H54 (cell line): ENCODE data around the gene HMGN1.

Experiments used
- DNase-seq: peaks from one replicate; pipeline ENCODE4 v3.0.0; 2011; ENCODE audit warnings: low spot score, mixed read lengths; ENCODE audit not compliant: insufficient read length
- FAIRE-seq: peaks from 3 replicates; lab custom pipeline; 2011; peaks lifted over from hg19 to GRCh38; lab: Jason Lieb, UNC
- POLR2A ChIP-seq: IDR thresholded peaks from 2 replicates; pipeline ENCODE4 v1.6.1; 2011; ENCODE audit warnings: low read depth, mild to moderate bottlenecking, low read length

Gene HMGN1

GRCh38 chr21:39330001-39330400, 18.9 kb downstream of the HMGN1 start:
- DNase-seq (no peak), FAIRE-seq (no peak)
- TF ChIP-seq POLR2A, result no peak

GRCh38 chr21:39327727-39328126, 21.2 kb downstream of the HMGN1 start:
- FAIRE-seq (no peak), DNase-seq (no peak)
- no peak for TF ChIP-seq POLR2A

DNA sequence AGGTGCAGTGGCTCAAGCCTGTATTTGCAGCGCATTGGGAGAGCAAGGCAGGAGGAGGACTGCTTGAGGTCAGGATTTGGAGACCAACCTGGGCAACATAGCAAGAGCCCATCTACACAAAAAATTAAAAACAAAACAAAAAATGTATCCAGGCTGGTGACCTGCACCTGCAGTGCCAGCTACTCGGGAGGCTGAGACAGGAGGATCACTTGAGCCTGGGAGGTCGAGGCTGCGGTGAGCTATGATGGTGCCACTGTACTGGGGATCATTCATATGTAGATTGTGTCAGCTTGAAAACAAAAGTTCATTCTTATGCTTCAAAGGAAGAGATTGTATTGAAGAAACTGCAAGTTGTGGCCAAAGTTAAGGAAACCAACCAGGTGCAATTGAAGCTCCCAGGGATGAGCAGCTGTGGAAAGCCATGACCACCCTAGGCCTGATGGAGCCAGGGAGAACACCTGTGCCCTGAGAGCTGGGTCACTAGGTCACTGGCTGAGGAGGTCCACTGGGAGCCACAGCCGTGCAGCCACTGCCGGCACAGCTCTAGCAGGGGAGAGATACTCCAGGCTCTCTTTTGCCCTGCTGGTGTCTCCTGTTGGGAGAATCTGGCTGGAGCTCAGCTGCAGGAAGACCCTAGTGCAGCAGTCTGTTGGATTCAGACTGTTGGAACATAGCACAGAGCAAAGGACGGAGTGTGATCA, 22.1 kb downstream of the HMGN1 start:
- no peak for FAIRE-seq
- no peak for TF ChIP-seq POLR2A
- no peak for DNase-seq

GRCh38 chr21:39325458-39325857, 23.4 kb downstream of the HMGN1 start:
- no peak for TF ChIP-seq POLR2A
- DNase-seq, result no peak

DNA sequence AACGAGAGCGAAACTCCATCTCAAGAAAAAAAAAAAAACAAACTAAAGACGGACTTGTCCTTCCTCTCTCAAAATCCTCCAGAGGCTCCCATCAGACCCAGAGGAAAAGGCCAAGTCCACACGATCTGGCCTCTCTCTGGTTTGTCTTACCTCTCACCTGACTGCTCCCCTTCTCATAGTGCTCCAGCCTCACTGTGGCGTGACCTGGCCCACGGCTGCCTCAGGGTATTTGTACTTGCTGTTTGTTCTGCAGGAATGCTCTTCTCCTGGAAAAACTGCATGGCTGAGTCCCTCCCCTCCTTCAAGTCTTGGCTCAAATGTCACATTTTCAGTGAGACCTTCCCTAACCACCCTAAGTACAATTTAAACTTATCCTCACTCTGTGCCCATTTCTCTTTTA, 27.5 kb downstream of the HMGN1 start:
- FAIRE-seq (no peak), DNase-seq (no peak)
- no peak for TF ChIP-seq POLR2A

More at GRCh38 chr21:39325458-39325857, 23.4 kb downstream of the HMGN1 start:
- no peak for FAIRE-seq

DNA sequence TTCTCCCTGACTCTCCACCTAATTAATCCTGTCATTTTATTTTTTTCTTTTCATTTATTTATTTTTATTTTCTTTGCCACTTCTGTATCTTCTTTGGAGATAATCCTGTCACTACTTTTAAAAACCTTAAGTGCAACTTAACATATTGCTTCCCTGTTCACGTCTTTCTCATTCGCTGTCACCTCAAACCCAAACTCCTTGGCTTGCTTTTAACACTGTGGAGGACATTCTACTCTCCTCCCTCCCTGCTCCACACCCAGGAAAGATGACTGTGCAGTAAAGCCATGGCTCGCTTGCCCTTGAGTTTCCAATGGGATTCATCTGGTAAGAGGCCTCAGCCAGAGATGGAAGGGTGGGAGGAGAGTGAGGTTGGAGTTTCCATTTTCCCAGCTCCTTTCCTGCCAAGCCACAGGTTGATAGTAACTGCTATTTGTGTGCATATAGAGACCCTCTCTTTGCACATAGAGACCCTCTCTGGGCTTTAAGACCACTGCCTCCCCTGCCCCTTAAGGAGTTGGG, 29.0 kb downstream of the HMGN1 start:
- no peak for TF ChIP-seq POLR2A
- FAIRE-seq, result no peak
- no peak for DNase-seq

- DNase-seq (no peak), FAIRE-seq (no peak)
- TF ChIP-seq POLR2A, result no peak
Observed at GRCh38 chr21:39319251-39319756, 29.6 kb downstream of the HMGN1 start.

GRCh38 chr21:39318091-39318959, 30.6 kb downstream of the HMGN1 start:
- no peak for TF ChIP-seq POLR2A
- FAIRE-seq (no peak), DNase-seq (no peak)

- DNase-seq (no peak), FAIRE-seq (no peak)
- no peak for TF ChIP-seq POLR2A
Observed at GRCh38 chr21:39317134-39318090, 31.5 kb downstream of the HMGN1 start.

DNA sequence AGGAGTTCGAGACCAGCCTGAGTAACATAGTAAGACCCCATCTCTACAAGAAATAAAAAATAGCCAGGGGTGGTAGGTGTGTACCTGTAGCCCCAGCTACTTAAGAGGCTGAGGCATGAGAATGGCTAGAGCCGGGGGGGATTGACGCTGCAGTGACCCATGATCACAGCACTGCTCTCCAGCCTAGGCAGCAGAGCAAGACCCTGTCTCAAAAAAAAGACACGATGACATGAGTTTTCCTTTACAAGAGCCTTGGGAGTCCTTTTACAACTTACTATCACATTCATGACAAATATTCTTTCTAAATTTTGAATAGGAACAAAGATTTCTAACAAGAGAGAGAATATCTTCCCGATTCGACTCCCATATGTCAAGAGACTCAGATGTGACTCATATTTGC, 32.2 kb downstream of the HMGN1 start:
- DNase-seq, result no peak
- FAIRE-seq, result no peak
- no peak for TF ChIP-seq POLR2A

- no peak for FAIRE-seq
- TF ChIP-seq POLR2A, result no peak
- peak; percentile 23 for DNase-seq
Observed at GRCh38 chr21:39315603-39316445, 33.1 kb downstream of the HMGN1 start.
